ENCODE data around the gene ZBTB34. TPM values are rescaled to one million over a fixed set of nuclear protein-coding genes. Genes with fewer than 3 reads are reported as not detected.

Gene ZBTB34
- total and polyA plus RNA-seq, 8 donors, result 1.3 to 6.3 (median 2.6) TPM

- 87 to 88% methylated on average over 6 of the region's 6 CpGs for WGBS, 2 donors
- peaks cover 0 to 15% (median 0%) of the 10 kb centered on the region in 3 donors for H3K36me3 ChIP-seq
- DNase-seq (no peak), FAIRE-seq (no peak), ATAC-seq (no peak)
- no peaks in the 10 kb centered on the region for H3K27me3 ChIP-seq
- no peaks in the 10 kb centered on the region for H3K4me1 ChIP-seq
- intact Hi-C loops (cut with DNase I), result no loop called here
- TF ChIP-seq, protein P1, sequence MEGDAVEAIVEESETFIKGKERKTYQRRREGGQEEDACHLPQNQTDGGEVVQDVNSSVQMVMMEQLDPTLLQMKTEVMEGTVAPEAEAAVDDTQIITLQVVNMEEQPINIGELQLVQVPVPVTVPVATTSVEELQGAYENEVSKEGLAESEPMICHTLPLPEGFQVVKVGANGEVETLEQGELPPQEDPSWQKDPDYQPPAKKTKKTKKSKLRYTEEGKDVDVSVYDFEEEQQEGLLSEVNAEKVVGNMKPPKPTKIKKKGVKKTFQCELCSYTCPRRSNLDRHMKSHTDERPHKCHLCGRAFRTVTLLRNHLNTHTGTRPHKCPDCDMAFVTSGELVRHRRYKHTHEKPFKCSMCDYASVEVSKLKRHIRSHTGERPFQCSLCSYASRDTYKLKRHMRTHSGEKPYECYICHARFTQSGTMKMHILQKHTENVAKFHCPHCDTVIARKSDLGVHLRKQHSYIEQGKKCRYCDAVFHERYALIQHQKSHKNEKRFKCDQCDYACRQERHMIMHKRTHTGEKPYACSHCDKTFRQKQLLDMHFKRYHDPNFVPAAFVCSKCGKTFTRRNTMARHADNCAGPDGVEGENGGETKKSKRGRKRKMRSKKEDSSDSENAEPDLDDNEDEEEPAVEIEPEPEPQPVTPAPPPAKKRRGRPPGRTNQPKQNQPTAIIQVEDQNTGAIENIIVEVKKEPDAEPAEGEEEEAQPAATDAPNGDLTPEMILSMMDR (IDR thresholded peaks at IDR 0.05), result no peak
- no peak overlapping the region for H3K27ac ChIP-seq
- H3K4me3 ChIP-seq, result no peak overlapping the region
- H3K9me3 ChIP-seq, result no peaks in the 10 kb centered on the region
Observed at GRCh38 chr9:126880947-126881332, 20.5 kb downstream of the ZBTB34 start.

DNA sequence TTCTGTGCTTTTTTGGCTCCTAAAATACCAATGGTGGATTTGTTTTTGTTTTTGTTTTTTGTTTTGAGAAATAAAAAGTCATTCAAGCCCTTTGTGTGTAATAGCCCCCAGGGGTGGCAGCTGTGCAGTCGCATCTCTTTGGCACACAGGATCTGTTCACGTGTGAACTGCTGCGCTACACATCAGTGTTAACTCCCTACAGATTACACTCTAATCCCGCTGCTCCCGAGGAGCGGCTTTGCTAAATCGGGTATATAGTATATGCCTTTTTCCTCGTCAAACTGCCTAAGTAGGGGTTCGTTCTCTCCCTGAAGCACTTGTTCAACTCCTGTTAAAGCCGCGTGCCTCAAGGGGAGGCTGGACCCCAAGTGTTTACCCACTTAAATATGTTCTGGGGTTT lies 22.3 kb downstream of the ZBTB34 start:
- Histone ChIP-seq H3K4me3 (no peak overlapping the region), H3K27me3 (no peaks in the 10 kb centered on the region), H3K27ac (no peak overlapping the region), H3K4me1 (no peaks in the 10 kb centered on the region), H3K36me3 (peaks cover 0 to 15% (median 0%) of the 10 kb centered on the region in 3 donors), H3K9me3 (no peaks in the 10 kb centered on the region)
- whole genome bisulfite sequencing, 2 donors, result 92 to 95% methylated on average over 11 of the region's 11 CpGs
- FAIRE-seq, result no peak
- TF ChIP-seq, protein P1 (IDR thresholded peaks at IDR 0.05), result no peak
- intact Hi-C loops (cut with DNase I), result no loop called here
- no peak for ATAC-seq
- no peak for DNase-seq

DNA sequence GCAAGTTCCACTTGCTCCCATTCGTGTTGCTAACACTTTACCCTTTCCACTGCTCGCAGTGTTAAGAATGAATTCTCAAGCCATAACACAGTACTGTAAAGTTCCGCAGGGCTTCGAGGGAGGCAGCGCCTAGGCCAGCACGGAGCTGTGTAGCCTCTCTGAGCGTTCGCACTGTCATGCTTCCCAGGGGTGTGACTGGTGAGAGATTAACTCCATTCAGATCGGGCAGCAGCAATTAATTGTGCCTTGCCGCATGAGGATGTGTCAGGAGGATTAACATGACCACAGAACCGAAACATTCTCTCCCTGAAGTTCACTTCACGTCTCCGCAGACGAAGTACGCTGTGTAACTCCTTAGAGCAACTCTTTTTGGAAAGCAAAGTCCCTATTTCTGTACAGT lies 23.2 kb downstream of the ZBTB34 start:
- DNase-seq (no peak), FAIRE-seq (no peak), ATAC-seq (peak in 3 of 4 donors; percentile 55 to 65 (median 61))
- H3K27ac ChIP-seq, result no peak overlapping the region
- intact Hi-C loops (cut with DNase I), result no loop called here
- H3K4me1 ChIP-seq, result no peaks in the 10 kb centered on the region
- H3K27me3 ChIP-seq, result no peaks in the 10 kb centered on the region
- TF ChIP-seq, protein P1 (IDR thresholded peaks at IDR 0.05), result no peak
- no peak overlapping the region for H3K4me3 ChIP-seq
- H3K9me3 ChIP-seq, result no peaks in the 10 kb centered on the region
- 74 to 76% methylated on average over 15 of the region's 15 CpGs for WGBS, 2 donors
- H3K36me3 ChIP-seq, result peaks cover 0 to 15% (median 0%) of the 10 kb centered on the region in 3 donors

DNA sequence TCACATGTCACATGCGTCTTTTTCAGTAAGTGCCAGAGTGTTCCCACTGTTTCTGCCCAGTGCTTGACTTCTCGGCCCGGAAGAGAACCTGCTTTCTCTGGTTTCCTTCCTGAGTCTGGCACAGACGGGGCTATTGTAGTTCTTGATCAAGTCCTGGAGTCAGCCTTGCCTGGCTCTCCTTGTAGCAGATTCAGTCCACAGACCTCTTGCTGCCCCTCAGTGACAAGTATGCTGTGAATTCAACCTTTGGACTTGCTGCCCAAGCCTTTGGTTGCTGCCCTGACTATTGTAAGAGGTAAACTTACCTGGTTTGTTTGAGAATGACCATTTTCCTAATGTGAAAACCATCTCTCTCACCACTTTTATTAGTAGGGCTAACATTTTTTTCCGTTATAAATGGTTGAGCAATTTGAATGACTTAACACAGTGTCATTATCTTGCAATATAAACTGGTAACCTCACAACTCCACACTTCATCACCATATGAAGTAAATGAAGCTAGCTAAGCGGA lies 24.7 kb downstream of the ZBTB34 start:
- no peaks in the 10 kb centered on the region for H3K4me1 ChIP-seq
- intact Hi-C loops (cut with DNase I), result no loop called here
- DNase-seq (no peak), ATAC-seq (peak in 2 of 4 donors; percentile 28 to 52), FAIRE-seq (no peak)
- peaks cover 0 to 6% (median 0%) of the 10 kb centered on the region in 3 donors for H3K36me3 ChIP-seq
- no peak overlapping the region for H3K27ac ChIP-seq
- 68 to 81% methylated on average over 6 of the region's 6 CpGs for WGBS, 2 donors
- no peaks in the 10 kb centered on the region for H3K9me3 ChIP-seq
- H3K27me3 ChIP-seq, result no peaks in the 10 kb centered on the region
- no peak overlapping the region for H3K4me3 ChIP-seq
- TF ChIP-seq, protein P1 (IDR thresholded peaks at IDR 0.05), result no peak

- WGBS, 2 donors, result 87 to 90% methylated on average over 23 of the region's 23 CpGs
- Histone ChIP-seq H3K36me3 (peaks cover 0 to 4% (median 0%) of the 10 kb centered on the region in 3 donors), H3K27me3 (no peaks in the 10 kb centered on the region), H3K9me3 (no peaks in the 10 kb centered on the region), H3K27ac (no peak overlapping the region), H3K4me1 (no peaks in the 10 kb centered on the region), H3K4me3 (no peak overlapping the region)
- DNase-seq (no peak), FAIRE-seq (no peak), ATAC-seq (no peak)
- TF ChIP-seq, protein P1 (IDR thresholded peaks at IDR 0.05), result no peak
- intact Hi-C loops (cut with DNase I), result no loop called here
Observed at GRCh38 chr9:126886034-126886822, 25.8 kb downstream of the ZBTB34 start.
